Measurements from ENCODE around the gene DMC1.

Gene DMC1

DNA sequence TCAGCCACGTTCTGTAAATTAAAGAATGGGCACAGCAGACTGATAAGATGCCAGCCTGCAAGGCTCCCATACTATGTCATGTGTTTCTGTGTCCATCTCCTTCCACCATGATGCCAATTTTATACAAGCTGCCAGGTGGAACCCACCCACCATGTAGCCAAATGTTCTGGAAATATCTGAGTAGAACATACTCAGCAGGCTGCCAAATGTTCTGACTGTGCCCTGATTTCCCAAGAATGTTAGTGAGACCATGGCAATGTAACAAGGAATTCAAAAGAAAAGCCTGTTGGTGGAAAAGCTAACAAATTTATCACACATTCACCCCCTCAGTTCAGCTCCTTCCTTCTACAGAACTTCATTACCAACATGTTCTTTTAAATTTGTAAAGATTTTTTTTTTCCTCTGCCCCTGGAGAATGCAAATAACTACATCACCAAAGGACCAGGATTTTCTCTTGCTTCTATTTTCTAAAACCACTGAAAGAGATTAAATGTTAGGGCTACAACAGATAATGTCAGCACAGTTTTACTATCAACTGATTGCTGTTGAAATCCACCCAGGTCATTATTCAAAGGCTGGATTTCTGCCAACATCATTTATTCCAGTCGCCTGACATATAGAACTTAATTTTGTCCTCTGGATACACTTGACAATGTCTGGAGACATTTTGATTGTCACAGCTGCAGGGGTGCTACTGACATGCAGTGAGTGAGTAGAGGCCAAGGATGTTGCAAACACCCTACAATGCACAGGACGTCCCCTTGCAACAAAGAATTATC lies 3.1 kb downstream of the DMC1 start:
- no peak for DNase-seq

DNA sequence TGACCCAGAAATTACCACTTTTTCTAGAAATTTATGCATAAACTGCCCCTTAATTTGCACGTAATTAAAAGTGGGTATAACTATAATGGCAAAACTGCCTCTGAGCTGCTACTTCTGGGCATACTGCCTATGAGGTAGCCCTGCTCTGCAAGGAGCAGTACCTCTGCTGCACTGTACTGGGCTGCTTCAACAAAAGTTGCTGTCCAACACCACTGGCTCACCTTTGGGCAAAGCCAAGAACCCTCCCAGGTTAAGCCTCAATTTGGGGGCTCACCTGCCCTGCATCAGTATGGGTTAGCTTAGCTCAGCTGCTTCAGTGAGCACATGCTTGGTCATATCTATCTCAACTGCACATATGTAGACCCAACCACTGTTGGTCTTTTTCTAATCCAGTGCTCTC lies 4.5 kb downstream of the DMC1 start:
- DNase-seq: no peak

DNA sequence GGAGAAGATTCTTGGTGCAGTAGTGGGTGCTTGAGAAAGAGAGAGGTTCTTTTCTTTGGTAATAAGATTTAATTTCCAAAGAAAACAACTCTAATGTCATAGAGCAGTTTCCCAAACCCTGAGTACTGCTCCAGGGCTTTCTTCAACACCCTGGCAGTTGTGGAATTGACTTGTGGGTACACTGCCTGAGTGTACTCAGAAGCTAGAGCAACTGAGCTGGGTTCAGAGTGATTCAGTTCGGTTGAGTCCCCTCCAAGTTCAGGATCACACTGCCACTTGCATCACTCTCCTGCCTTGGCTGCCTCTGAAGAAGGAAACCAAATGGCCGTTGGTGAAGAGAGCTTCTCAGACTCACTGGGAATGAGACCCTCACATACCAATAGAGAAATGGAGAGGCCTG lies 5.3 kb downstream of the DMC1 start:
- DNase-seq: no peak

- DNase-seq: no peak
These were observed 15.7 kb downstream of the DMC1 start for GRCh38 chr22:38554281-38554680.

- no peak for DNase-seq
These were observed 20.7 kb downstream of the DMC1 start for GRCh38 chr22:38549101-38549894.

DNA sequence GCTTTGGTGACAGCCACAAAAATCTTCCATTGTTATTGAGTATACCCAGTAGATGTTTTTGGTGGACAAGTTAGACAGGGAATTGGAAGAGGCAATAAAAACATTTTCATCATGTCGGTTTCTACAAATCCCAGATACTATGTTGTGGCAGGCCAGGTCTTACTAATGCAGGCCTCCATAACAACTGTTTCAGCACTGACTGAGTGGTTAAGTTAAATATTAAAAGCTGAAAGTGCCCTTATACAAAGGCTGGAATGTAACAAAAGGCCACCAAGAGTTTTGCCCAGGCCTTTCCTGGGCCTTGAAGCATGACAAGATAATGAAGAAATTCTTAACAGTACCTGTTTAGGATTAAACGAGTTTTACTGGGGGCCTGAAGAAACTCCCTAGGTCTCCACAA lies 29.3 kb downstream of the DMC1 start:
- DNase-seq: no peak

GRCh38 chr22:38531251-38531938 lies 38.6 kb downstream of the DMC1 start:
- no peak for DNase-seq

DNA sequence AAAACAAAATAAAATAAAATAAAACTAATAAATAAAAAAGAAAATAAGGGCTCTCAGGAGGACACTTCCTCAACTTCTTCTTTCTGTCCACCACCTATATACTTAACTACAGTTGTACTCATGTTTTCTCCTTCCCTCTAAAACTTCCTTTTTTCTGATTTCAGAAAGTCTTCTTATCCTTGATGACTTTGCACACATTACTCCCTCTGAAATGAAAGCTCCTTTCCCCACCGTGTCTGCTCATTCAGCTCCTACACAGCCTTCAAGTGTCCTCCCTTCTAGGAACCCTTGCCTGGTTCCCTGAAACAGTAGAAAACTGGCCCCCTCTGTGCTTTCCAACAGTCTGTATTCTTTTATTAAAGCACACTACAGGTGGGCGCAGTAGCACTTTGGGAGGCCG lies 45.6 kb downstream of the DMC1 start:
- DNase-seq: no peak

- no peak for DNase-seq
These were observed 46.5 kb downstream of the DMC1 start for GRCh38 chr22:38523479-38523878.

DNA sequence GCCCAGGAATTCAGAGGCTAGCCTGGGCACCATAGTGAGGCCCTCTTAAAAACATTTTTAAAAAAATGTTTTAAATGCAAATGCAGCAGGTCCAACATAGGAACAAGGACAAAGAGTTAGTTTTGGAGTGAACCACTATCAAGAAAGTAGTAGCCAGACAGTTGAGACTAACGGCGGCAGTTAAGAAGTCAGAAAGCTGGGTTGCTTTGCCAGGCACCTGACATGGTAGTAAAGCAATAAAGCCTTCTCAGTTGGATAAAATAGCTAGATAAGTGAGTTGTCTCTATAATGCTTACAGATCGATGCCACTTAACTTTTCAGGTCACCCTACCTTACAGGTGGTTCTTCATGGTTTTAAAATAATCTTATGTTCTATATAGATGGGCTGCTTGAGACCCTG lies 47.0 kb downstream of the DMC1 start:
- no peak for DNase-seq

GRCh38 chr22:38519453-38520250 lies 50.3 kb downstream of the DMC1 start:
- DNase-seq: no peak

GRCh38 chr22:38518620-38519019 lies 51.4 kb downstream of the DMC1 start:
- no peak for DNase-seq

DNA sequence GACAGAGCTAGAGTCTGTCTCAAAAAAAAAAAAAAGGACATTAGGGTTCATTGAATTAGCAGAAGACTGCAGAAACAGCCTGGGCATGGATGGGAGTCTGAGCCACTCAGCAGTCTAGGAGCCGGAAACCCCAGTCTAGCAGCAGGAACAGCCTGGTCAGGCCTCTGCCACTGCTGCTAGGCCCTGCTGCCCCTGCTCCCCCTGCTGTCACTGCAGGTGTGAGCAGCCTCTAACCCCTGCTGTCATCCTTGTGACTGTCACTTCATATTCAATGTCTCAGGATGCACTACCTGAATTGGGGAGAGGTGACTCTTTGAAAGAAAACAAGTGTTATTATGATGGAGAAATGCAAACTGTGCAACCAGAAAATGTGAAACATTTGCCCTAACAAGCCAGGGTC lies 56.9 kb downstream of the DMC1 start:
- peak; percentile 17 to 37 for DNase-seq

GRCh38 chr22:38510416-38510970 lies 59.5 kb downstream of the DMC1 start:
- DNase-seq: no peak

DNA sequence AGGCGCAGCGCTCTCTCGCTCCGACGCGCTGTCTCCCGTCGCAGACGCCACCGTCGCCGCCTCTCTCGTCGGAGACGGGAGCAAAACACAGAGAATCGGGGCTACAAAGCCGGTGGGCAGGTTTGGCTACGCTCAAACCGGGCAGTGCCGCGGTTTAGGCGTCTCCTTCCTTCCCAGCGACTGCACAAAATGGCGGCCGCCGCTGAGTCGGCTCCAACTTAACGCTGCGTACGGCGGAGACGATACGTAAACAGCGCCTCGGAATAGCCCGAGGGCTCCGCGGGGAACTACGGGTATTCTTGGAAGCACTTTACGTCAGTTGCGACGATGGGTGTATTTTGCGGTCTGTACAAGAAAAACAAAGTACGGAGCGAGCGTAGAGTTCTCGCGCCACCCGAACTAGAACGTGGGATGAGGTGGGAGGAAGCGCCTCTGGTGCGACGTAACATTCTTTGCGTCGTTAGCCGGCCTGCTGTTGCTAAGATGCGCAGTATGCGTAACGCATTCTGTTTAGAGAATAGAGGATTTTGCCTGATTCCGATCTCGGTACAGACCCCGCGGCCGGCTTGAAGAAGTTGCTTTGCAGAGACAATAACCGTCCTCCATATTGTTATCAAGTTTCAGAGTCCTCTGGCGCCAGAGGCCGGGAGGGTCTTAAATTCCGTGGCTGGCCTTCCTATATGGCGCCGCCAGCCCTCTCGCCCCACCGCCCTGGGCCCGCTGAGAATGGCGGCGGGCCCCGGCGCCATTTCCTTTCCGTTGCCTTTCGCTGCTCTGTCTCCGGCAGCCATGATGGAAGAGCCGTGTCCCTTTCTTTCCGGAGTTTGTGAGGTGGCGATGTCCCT lies 63.6 kb downstream of the DMC1 start, which contains the start of gene DDX17:
Gene DDX17 (minus strand): TSS at position 194 of the 845 bp plus-strand sequence.
- peak; percentile 95 to 96 for DNase-seq

- no peak for DNase-seq
These were observed 64.4 kb downstream of the DMC1 start for GRCh38 chr22:38505541-38506117.

GRCh38 chr22:38504731-38505540 lies 65.0 kb downstream of the DMC1 start:
- DNase-seq: no peak

GRCh38 chr22:38503021-38503420 lies 67.0 kb downstream of the DMC1 start:
- DNase-seq: no peak

DNA sequence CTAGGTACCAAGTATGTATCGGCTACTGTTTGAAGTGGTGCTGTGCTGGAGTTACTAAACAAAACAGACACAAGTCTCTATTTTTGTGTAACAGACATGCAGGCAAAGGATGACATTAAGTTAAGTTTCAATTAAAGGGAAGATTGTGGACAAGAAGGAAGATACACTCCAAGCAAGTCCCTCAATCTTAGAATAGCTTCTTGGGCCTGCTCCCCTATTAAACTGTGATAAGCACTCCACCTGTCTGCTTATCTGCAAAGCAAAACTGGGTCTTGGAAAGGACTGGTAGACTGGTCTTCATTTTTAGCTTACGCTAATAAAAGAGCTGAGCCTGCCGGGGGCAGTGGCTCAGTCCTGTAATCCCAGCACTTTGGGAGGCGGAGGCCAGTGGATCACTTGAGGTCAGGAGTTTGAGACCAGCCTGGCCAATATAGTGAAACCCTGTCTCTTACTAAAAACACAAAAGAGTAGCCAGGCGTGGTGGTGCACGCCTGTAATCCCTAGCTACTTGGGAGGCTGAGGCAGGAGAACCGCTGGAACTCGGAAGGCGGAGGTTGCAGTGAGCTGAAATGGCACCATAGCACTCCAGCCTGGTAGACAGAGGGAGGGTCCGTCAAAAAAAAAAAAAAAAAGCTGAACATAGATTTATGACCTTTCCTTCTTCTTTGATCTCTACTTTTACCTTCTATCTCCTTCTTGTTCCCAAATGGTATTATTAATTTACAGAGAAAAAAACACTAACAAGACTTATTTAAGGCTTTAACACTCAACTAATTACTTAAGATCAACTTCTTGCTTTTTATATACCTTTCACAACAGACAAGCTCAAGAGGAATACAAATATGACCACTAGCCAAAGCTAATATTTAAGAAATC lies 67.9 kb downstream of the DMC1 start:
- DNase-seq: no peak

All from SHP77 (cell line).